ENCODE data around the gene TMCO6.
"Not testable (repeated sequence)": the region's sequence is repeated elsewhere in the genome, so short reads cannot be mapped to it uniquely, and the experiment has no call there.

The TMCO6 gene

DNA sequence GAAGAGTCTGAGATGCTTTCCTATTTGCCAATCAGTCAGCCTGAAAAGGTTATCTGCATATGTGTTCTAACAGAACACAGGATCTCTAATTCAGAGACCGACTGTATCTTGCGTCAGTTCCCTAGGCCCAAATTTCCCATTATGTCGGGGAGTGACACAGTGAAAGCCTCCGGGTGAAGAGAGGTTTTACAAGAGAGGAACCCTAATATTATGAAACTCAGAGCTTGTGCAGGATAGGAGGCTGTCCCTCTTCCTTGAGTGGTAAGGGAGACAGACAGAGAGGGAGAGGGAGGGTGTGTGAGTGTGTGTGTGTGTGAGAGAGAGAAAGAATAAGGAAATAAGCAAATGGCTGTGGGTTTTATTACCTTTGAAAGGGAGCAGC is 8.2 kb upstream of the TMCO6 start:
- no peak for DNase-seq

GRCh38 chr5:140631831-140632365 is 7.4 kb upstream of the TMCO6 start:
- DNase-seq: peak; percentile 35

- DNase-seq: peak; percentile 35
These were observed 6.8 kb upstream of the TMCO6 start for GRCh38 chr5:140632366-140633020.

DNA sequence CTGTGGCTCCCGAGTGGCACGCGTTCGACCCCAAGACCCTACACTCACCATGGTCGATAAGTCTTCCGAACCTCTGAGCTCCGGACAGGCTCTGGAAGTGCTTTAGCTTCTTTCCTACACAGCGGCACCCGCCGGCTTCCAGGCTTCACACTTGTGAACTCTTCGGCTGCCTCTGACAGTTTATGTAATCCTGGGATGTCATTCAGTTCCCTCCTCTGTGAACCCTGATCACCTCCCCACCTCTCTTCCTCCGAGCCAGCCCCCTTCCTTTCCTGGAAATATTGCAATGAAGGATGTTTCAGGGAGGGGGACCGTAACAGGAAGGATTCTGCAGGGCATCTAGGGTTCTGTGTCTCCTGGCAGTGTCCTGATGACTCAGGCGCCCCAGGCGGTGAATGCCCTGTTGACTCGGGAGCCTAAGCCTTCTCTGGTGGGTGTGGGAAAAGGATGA is 6.2 kb upstream of the TMCO6 start, which contains the start of gene CD14:
TSS of gene CD14 (minus strand) at position 155 of the 451 bp plus-strand sequence. CDS start at position 51, 104 bp downstream.
- DNase-seq: no peak

DNA sequence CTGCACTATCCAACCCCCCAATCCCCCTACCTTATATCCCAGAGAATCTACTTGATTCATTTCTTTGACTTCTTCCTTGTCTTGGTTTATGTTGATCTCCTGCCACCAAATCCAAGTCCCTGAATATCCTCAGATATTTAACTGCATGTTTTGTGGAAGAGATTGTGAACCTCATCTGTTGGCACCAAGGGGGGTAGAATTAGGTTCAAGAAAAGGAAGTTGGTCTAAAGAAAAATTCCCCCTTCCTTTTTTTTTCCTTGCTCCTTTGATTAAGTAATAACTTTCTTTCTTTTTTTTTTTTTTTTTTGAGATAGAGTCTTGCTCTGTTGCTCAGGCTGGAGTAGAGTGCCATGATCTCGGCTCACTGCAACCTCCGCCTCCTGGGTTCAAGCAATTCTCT is 5.8 kb upstream of the TMCO6 start:
- DNase-seq: no peak

GRCh38 chr5:140634103-140634502 is 5.1 kb upstream of the TMCO6 start:
- no peak for DNase-seq

DNA sequence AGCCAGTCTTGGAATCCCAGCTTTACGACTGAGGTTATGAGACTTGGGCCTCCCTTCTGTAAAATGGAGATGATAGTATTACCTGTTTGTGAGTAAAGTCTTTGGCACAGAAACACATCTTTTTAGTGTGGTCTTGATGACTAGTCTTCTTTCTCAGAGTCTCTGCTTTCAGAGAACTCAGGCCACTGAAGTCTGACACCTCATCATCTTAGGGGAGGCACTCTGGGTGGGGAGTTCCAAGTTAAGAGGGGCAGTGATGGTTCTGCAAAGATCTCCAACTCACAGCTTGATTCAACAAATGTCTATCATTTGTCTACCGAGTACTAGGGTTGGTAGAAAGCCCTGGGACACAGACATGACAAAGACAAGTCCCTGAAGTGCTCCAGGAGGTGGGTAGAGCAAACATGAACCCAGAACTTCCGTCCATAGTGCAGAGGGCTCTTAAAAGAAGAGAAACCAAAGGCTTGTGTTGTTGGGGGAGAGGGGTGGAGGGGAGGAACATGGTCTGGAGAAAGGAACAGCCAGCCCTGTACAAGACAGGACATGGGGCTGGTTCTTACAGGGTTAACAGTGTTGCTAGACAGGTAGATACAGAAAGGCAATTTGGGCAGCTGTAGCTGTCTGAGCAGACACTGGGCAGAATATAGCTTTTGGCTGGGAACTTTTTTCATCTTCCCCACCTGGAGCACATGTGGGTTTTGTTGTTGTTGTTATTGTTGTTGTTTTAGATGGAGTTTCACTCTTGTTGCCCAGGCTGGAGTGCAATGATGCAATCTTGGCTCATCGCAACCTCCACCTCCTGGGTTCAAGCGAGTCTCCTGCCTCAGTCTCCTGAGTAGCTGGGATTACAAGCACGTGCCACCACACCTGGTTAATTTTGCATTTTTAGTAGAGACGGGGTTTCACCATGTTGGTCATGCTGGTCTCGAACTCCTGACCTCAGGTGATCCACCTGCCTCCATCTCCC is 3.7 kb upstream of the TMCO6 start:
- no peak for DNase-seq

DNA sequence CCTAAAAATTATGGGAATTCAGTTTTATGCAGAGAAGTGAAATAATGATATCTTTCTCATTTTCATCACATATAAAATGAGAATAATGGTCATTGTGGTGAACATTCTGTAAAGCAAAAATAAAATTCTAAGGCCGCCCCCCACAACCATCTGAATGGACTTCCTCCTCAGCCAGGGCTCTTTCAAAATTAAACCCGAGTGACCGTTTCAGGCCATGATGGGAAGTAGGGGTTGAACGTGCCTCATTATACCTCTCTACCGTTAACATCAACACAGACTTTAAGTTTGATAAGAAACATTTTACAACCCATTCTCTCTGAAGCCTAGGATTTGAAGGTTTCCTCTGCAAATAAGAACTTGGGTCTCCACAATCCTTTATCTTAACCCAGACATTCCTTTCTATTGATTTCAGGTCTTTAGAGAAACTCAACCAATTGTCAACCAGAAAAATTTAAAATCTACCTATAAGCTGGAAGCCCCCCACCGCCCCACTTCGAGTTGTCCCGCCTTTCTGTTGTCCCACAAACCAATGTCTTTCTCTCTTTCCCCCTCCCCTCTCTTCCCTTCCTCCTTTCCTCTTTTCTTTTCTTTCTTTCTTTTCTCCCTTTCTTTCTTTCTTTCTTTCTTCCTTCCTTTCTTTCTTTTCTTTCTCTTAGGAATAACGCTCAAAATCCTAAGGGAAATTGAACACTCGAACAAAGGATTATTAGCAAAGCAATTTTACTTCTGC is 1.7 kb upstream of the TMCO6 start:
- no peak for DNase-seq

GRCh38 chr5:140638898-140639147 is 428 bp upstream of the TMCO6 start:
- DNase-seq: not testable (repeated sequence)

- no peak for DNase-seq
These were observed 2.5 kb downstream of the TMCO6 start for GRCh38 chr5:140641716-140642115.

DNA sequence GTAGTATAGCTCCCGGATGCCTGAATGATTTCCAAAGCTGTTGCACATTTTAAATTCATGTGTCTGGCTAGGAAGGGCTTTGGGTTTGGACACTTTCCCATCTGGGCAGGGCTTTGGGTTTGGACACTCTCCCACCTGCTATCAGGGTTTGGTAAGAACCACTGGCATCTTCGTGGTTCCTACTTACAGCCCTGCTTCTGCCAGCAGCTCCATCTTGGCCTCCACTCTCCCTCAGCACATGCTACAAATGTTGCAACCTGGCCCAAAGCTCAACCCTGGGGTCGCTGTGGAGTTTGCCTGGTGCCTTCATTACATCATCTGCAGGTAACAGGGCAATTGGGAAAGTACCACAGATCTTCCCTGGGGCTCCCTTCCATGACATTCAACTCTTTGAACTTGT is 3.5 kb downstream of the TMCO6 start:
- DNase-seq: no peak

DNA sequence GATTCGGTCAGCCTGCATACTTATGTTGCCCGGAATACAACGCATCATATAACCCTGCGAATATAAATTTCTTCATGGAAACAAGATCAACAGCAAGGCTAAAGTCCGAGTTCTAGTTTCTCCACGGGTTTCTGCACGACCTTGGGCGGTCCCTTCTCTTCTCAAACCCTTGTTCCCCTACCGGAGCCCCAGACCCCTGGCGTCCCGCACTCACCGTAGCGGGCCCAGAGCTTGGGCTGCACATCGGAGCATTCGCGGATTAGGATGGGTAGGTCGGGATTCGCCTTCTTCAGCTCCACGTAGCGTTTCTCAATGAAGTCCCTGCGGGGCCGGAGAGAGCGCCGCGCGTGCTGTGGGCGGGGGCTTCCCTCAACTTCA is 7.8 kb downstream of the TMCO6 start:
- no peak for DNase-seq

DNA sequence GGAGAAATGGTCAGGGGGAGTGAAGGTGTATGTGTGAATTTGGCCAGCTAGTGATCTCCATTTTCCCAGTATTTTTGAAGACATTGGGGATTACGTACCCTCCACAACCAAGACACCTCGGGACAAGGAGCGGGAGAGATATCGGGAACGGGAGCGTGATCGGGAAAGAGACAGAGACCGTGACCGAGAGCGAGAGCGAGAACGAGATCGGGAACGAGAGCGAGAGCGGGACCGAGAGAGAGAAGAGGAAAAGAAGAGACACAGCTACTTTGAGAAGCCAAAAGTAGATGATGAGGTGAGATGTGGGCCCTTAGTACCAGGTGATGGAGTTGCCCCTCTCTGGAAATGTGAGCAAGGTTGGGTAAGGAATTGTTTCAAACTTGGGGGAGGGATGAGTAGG is 19.6 kb downstream of the TMCO6 start:
- DNase-seq: no peak

DNA sequence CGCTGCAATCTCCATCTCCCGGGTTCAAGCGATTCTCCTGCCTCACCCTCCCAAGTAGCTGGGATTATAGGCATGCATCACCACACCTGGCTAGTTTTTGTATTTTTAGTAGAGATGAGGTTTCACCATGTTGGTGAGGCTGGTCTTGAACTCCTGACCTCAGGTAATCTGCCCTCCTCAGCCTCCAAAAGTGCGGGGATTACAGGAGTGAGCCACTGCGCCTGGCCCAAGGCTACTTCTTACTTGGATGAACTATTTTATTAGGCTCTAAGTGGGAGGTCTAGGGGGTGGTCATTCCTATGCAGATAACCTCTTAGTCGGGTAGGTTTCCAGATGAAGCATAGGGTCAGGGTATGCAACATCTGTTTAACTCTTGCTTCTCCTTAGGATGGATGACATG is 21.1 kb downstream of the TMCO6 start:
- DNase-seq: not testable (repeated sequence)

- DNase-seq: no peak
These were observed 24.7 kb downstream of the TMCO6 start for GRCh38 chr5:140664030-140664358.

- peak; percentile 80 for DNase-seq
These were observed 25.3 kb downstream of the TMCO6 start, which contains the start of gene WDR55 for GRCh38 chr5:140664359-140665119. Gene WDR55, plus strand, starts transcription at chr5:140664904. Its CDS starts 9 bp downstream, at chr5:140664913.

GRCh38 chr5:140671035-140671434 is 31.8 kb downstream of the TMCO6 start:
- DNase-seq: not testable (repeated sequence)

- no peak for DNase-seq
These were observed 32.3 kb downstream of the TMCO6 start for GRCh38 chr5:140671472-140672125.

- no peak for DNase-seq
These were observed 33.4 kb downstream of the TMCO6 start for GRCh38 chr5:140672455-140673186.

- DNase-seq: no peak
These were observed 34.1 kb downstream of the TMCO6 start, which contains the start of gene DND1 for GRCh38 chr5:140673187-140673976. Gene DND1, minus strand, starts transcription at chr5:140673576. Its CDS starts 34 bp downstream, at chr5:140673542.
